CD14-positive monocyte (primary cell): ENCODE data around the gene OR8G1. TPM values are rescaled to one million over a fixed set of nuclear protein-coding genes. Genes with fewer than 3 reads are reported as not detected.
"Not testable (repeated sequence)": the region's sequence is repeated elsewhere in the genome, so short reads cannot be mapped to it uniquely, and the experiment has no call there.

Experiments used
- DNase-seq, 3 donors: peaks; one replicate each; pipeline ENCODE4 v3.0.0-alpha.2; 2011 to 2022
- H2AFZ ChIP-seq: 2 replicates; pipeline ENCODE4 v1.6.0; 2012; ENCODE audit warnings: mild to moderate bottlenecking, low read depth, low read length, inconsistent platforms; ENCODE audit not compliant: insufficient read depth, poor library complexity, severe bottlenecking
- H3K27ac ChIP-seq, 2 donors: 1 replicate in 1 of 2; 2 replicates in 1 of 2; pipeline ENCODE4 v1.5.1; 2012 to 2013; ENCODE audit warnings: low read length in 2 of 2, control low read depth in 1 of 2, inconsistent platforms in 1 of 2, low read depth in 1 of 2, mild to moderate bottlenecking in 1 of 2
- H3K27me3 ChIP-seq, 2 donors: one replicate each; pipeline versions ENCODE4 v1.6.0 to v1.6.1; 2011 to 2013; ENCODE audit warnings: low read length in 2 of 2; ENCODE audit not compliant: control insufficient read depth in 2 of 2, insufficient read depth in 2 of 2
- H3K36me3 ChIP-seq, 2 donors: replicated peaks in 1 of 2; 1 replicate in 1 of 2; 2 replicates in 1 of 2; pipeline versions ENCODE4 v1.5.1 to v1.6.1; 2012 to 2013; ENCODE audit warnings: low read length in 2 of 2, control low read depth in 1 of 2, inconsistent platforms in 1 of 2, mild to moderate bottlenecking in 1 of 2; ENCODE audit not compliant: insufficient read depth in 2 of 2, control insufficient read depth in 1 of 2
- H3K4me1 ChIP-seq, 2 donors: 1 replicate in 1 of 2; 2 replicates in 1 of 2; pipeline versions ENCODE4 v1.5.1 to v1.6.1; 2012 to 2013; ENCODE audit warnings: low read length in 2 of 2, control low read depth in 1 of 2, inconsistent platforms in 1 of 2, mild to moderate bottlenecking in 1 of 2, moderate library complexity in 1 of 2; ENCODE audit not compliant: insufficient read depth in 2 of 2, control insufficient read depth in 1 of 2
- H3K4me2 ChIP-seq: replicated peaks from 2 replicates; pipeline ENCODE3; 2012; ENCODE audit warnings: low read length, moderate library complexity, mild to moderate bottlenecking; ENCODE audit not compliant: poor library complexity, severe bottlenecking; ENCODE audit errors: extremely low read depth
- H3K4me3 ChIP-seq, 3 experiments: fragments of 200-600 bp in 1 of 3; sonication (generic) in 1 of 3; replicated peaks in 1 of 3; 1 replicate in 2 of 3; 2 replicates in 1 of 3; pipeline ENCODE4 v1.5.1; 2011 to 2013; ENCODE audit warnings: low read length in 3 of 3, mild to moderate bottlenecking in 3 of 3, control low read depth in 2 of 3, low read depth in 2 of 3, inconsistent platforms in 1 of 3, moderate library complexity in 1 of 3
- H3K79me2 ChIP-seq: 2 replicates; pipeline ENCODE4 v1.6.0; 2012; ENCODE audit warnings: mild to moderate bottlenecking, control low read depth, inconsistent platforms, low read length, moderate library complexity; ENCODE audit not compliant: insufficient read depth
- H3K9ac ChIP-seq: 2 replicates; pipeline ENCODE4 v1.6.0; 2017; ENCODE audit warnings: low read length, mild to moderate bottlenecking; ENCODE audit not compliant: insufficient read depth, poor library complexity, severe bottlenecking
- H3K9me3 ChIP-seq, 2 donors: replicated peaks in 1 of 2; 1 replicate in 1 of 2; 2 replicates in 1 of 2; pipeline versions ENCODE4 v1.5.1 to v1.6.1; 2012 to 2013; ENCODE audit warnings: low read length in 2 of 2, control low read depth in 1 of 2; ENCODE audit not compliant: control insufficient read depth in 1 of 2, insufficient read depth in 1 of 2
- H4K20me1 ChIP-seq: 2 replicates; pipeline ENCODE4 v1.6.0; 2012; ENCODE audit warnings: mild to moderate bottlenecking, low read length, control low read depth, moderate library complexity; ENCODE audit not compliant: insufficient read depth
- H3K27ac Mint-ChIP-seq, 7 donors: one replicate each; pipeline ENCODE4 v1.8.0; 2020; ENCODE audit warnings: mild to moderate bottlenecking in 7 of 7, mixed read lengths in 7 of 7, moderate library complexity in 6 of 7, inconsistent platforms in 2 of 7
- H3K27me3 Mint-ChIP-seq, 3 donors: one replicate each; pipeline ENCODE4 v1.8.0; 2021 to 2022; ENCODE audit warnings: low read depth in 3 of 3, mild to moderate bottlenecking in 3 of 3, mixed read lengths in 3 of 3, moderate library complexity in 3 of 3, inconsistent platforms in 1 of 3
- H3K36me3 Mint-ChIP-seq, 2 donors: one replicate each; pipeline ENCODE4 v1.8.0; 2020; ENCODE audit warnings: mixed read lengths in 2 of 2, inconsistent platforms in 1 of 2, mild to moderate bottlenecking in 1 of 2
- H3K4me1 Mint-ChIP-seq: one replicate; pipeline ENCODE4 v1.8.0; 2020; ENCODE audit warnings: mild to moderate bottlenecking, mixed read lengths
- H3K4me3 Mint-ChIP-seq, 2 donors: one replicate each; pipeline ENCODE4 v1.8.0; 2020; ENCODE audit warnings: mild to moderate bottlenecking in 2 of 2, mixed read lengths in 2 of 2, moderate library complexity in 1 of 2
- H3K9me3 Mint-ChIP-seq, 7 donors: one replicate each; pipeline ENCODE4 v1.8.0; 2020 to 2022; ENCODE audit warnings: mixed read lengths in 7 of 7, mild to moderate bottlenecking in 6 of 7, moderate library complexity in 6 of 7, inconsistent platforms in 2 of 7
- WGBS: methylation state at CpG from one replicate; pipeline ENCODE4 v1.1.5; 2013; ENCODE audit warnings: missing lambda C conversion rate; ENCODE audit not compliant: insufficient coverage; 5-methylcytosine and 5-hydroxymethylcytosine counted together
- intact Hi-C, 2 donors: fragments of 100-400 bp; cut with micrococcal nuclease; formaldehyde crosslinking; loops; one replicate each; pipeline versions ENCODE4 v1.15.0 to v1.15.1; 2023
- polyA plus RNA-seq, 3 donors: library from polyadenylated mRNA; depleted of rRNA in 1 of 3; unstranded in 2 of 3; stranded (reverse) in 1 of 3; fragments of 300-500 nt in 2 of 3; fragments of >200 nt in 1 of 3; fragmentation: Illumina TruSeq in 2 of 3; gene quantifications; 1 replicate in 2 of 3; 2 replicates in 1 of 3; pipeline ENCODE4 v1.2.3, GENCODE V29; 2012 to 2021
- TF ChIP-seq, protein P1 (sequence below): fragments of 200-600 bp; IDR thresholded peaks from one replicate; pipeline ENCODE4 v1.8.0; 2022; ENCODE audit warnings: antibody characterized with exemption, mild to moderate bottlenecking

Gene OR8G1
- polyA plus RNA-seq, 3 donors, result not detected

DNA sequence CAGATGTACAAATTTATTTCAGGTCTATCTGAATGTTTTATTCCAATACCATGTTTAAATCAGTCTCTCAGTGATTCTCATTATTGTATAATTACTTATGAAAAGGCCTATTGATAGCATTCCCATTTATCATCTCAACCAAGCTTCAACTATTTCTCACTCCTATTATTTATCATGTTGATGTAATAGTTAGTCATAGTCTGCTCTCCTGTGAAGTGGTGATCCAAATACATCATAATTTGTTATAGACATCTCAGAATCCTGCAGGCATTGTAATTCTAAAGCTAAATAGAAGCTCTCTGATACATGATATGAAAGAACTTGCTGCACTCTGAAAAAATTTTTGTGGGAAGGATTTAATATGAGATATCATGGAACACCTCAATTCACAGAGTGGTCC, 21.8 kb upstream of the OR8G1 start:
- Histone ChIP-seq H3K36me3 (no peaks in the 10 kb centered on the region), H3K9ac (no peak overlapping the region), H3K27me3 (no peaks in the 10 kb centered on the region), H4K20me1 (no peaks in the 10 kb centered on the region), H3K9me3 (no peaks in the 10 kb centered on the region), H3K4me1 (no peaks in the 10 kb centered on the region), H3K4me2 (no peak overlapping the region), H3K79me2 (no peaks in the 10 kb centered on the region), H3K4me3 (no peak overlapping the region), H3K27ac (no peak overlapping the region), H2AFZ (no peak overlapping the region)
- H3K4me1 Mint-ChIP-seq, result peaks cover under 1% of the 10 kb centered on the region
- H3K27me3 Mint-ChIP-seq, result no peaks in the 10 kb centered on the region
- H3K4me3 Mint-ChIP-seq, result no peak overlapping the region
- intact Hi-C loops, result no loop called here
- no peaks in the 10 kb centered on the region for H3K36me3 Mint-ChIP-seq
- H3K27ac Mint-ChIP-seq, result no peak overlapping the region
- TF ChIP-seq, protein P1, sequence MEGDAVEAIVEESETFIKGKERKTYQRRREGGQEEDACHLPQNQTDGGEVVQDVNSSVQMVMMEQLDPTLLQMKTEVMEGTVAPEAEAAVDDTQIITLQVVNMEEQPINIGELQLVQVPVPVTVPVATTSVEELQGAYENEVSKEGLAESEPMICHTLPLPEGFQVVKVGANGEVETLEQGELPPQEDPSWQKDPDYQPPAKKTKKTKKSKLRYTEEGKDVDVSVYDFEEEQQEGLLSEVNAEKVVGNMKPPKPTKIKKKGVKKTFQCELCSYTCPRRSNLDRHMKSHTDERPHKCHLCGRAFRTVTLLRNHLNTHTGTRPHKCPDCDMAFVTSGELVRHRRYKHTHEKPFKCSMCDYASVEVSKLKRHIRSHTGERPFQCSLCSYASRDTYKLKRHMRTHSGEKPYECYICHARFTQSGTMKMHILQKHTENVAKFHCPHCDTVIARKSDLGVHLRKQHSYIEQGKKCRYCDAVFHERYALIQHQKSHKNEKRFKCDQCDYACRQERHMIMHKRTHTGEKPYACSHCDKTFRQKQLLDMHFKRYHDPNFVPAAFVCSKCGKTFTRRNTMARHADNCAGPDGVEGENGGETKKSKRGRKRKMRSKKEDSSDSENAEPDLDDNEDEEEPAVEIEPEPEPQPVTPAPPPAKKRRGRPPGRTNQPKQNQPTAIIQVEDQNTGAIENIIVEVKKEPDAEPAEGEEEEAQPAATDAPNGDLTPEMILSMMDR, result no peak
- no peaks in the 10 kb centered on the region for H3K9me3 Mint-ChIP-seq
- DNase-seq, result no peak

DNA sequence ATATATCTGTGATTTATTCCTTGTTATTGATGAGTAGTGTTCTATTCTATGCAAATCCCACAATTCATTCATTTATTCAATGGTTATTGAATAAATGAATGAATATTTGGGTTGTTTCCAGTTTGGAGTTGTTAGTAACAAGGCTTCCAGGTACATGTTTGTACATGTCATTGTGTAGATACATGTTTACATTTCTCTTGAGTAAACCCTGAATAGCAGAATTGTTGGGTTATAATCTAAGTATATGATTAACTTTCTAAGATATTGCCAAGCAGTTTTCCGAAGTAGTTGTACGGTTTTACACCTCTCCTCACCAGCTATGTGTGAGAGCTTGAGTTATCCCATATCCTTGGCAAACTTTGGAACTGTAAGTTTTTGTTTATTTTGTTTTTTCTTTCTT, 18.5 kb upstream of the OR8G1 start:
- Histone ChIP-seq H3K9ac (no peak overlapping the region), H4K20me1 (no peaks in the 10 kb centered on the region), H3K27me3 (no peaks in the 10 kb centered on the region), H2AFZ (no peak overlapping the region), H3K36me3 (no peaks in the 10 kb centered on the region), H3K4me3 (no peak overlapping the region), H3K9me3 (no peaks in the 10 kb centered on the region), H3K79me2 (no peaks in the 10 kb centered on the region), H3K4me1 (peaks cover 4 to 10% of the 10 kb centered on the region in 2 donors), H3K27ac (no peak overlapping the region), H3K4me2 (no peak overlapping the region)
- Mint-ChIP-seq H3K27me3 (no peaks in the 10 kb centered on the region), H3K36me3 (no peaks in the 10 kb centered on the region), H3K9me3 (peaks cover 0 to 4% (median 0%) of the 10 kb centered on the region in 7 donors), H3K4me3 (no peak overlapping the region), H3K4me1 (peaks cover 13% of the 10 kb centered on the region), H3K27ac (no peak overlapping the region)
- no peak for DNase-seq
- TF ChIP-seq, protein P1, result no peak
- WGBS, result no CpG with 5 or more reads among the region's 2 CpGs
- intact Hi-C loops, result no loop called here

DNA sequence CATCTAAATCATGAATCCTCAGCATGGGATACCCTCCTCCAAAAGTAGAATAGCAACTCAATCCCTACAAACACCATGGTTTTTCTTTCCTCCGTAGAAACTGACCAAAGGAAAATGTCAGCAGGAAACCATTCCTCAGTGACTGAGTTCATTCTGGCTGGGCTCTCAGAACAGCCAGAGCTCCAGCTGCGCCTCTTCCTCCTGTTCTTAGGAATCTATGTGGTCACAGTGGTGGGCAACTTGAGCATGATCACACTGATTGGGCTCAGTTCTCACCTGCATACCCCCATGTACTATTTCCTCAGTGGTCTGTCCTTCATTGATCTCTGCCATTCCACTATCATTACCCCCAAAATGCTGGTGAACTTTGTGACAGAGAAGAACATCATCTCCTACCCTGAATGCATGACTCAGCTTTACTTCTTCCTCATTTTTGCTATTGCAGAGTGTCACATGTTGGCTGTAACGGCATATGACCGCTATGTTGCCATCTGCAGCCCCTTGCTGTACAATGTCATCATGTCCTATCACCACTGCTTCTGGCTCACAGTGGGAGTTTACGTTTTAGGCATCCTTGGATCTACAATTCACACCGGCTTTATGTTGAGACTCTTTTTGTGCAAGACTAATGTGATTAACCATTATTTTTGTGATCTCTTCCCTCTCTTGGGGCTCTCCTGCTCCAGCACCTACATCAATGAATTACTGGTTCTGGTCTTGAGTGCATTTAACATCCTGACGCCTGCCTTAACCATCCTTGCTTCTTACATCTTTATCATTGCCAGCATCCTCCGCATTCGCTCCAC, 16.1 kb upstream of the OR8G1 start:
- H4K20me1 ChIP-seq, H3K27me3 ChIP-seq, intact Hi-C loops, H3K9me3 ChIP-seq, H3K36me3 Mint-ChIP-seq, H3K9me3 Mint-ChIP-seq, H3K27me3 Mint-ChIP-seq, H3K79me2 ChIP-seq, H3K9ac ChIP-seq, H3K36me3 ChIP-seq: not testable (repeated sequence)
- DNase-seq, result peak; percentile 84 to 93 (median 87)
- WGBS, result 26% methylated on average over 4 of the region's 9 CpGs
- H3K27ac ChIP-seq, result peak overlapping the region; percentile 72 to 84
- peaks cover 4 to 10% of the 10 kb centered on the region in 2 donors for H3K4me1 ChIP-seq
- peak overlapping the region in 1 of 2 donors; percentile 60 for H3K4me3 Mint-ChIP-seq
- H3K27ac Mint-ChIP-seq, result peak overlapping the region; percentile 90 to 98 (median 96)
- peak overlapping the region; percentile 47 for H3K4me2 ChIP-seq
- H2AFZ ChIP-seq, result peak overlapping the region; percentile 70
- H3K4me3 ChIP-seq, result peak overlapping the region in 1 of 3 experiments; percentile 34
- H3K4me1 Mint-ChIP-seq, result peaks cover 13% of the 10 kb centered on the region
